Hepatocyte (in vitro differentiated cells): Measurements from ENCODE around the gene BEND4.

Source experiments
- CTCF ChIP-seq: fragments of 200-600 bp; sonication (generic); IDR thresholded peaks from 2 replicates; pipeline ENCODE4 v1.5.1; 2016; ENCODE audit warnings: antibody characterized with exemption, mild to moderate bottlenecking; ENCODE audit not compliant: poor library complexity
- EZH2 ChIP-seq: fragments of 200-600 bp; sonication (generic); IDR thresholded peaks from 2 replicates; pipeline ENCODE4 v1.6.1; 2016; ENCODE audit warnings: antibody characterized with exemption, mild to moderate bottlenecking, borderline replicate concordance

- TF ChIP-seq CTCF (no peak), EZH2 (no peak)
Measured at GRCh38 chr4:42080306-42080705, 72.1 kb downstream of the BEND4 start.
